OCI-LY7 (cell line): ENCODE measurements around the gene CACNB1.

Source experiments
- CTCF ChIP-seq: fragments of 200-600 bp; sonication (generic); conservative IDR thresholded peaks from 2 replicates; pipeline ENCODE4 v1.5.1; 2014; ENCODE audit warnings: mild to moderate bottlenecking, antibody characterized with exemption, low read length, moderate library complexity, mixed read lengths
- EZH2phosphoT487 ChIP-seq: fragments of 200-600 bp; sonication (generic); IDR thresholded peaks from 2 replicates; pipeline ENCODE4 v1.6.1; 2018; ENCODE audit warnings: low read depth, borderline replicate concordance, mild to moderate bottlenecking, mixed run types, antibody characterized with exemption, low read length, moderate library complexity, mixed read lengths

GRCh38 chr17:39170558-39170957 is 26.9 kb downstream of the CACNB1 start:
- no peak for TF ChIP-seq CTCF
- TF ChIP-seq EZH2phosphoT487, result no peak
